Prostate gland (tissue), 2 donors: ENCODE results near the gene PARVG. TPM values are rescaled to one million over a fixed set of nuclear protein-coding genes. Genes with fewer than 3 reads are reported as not detected.

Experiments
- DNase-seq: peaks from one replicate; pipeline ENCODE4 v3.0.0-alpha.2; 2019; ENCODE audit warnings: low spot score
- H3K27ac ChIP-seq, 2 donors: fragments of 200-600 bp; sonication (generic); 2 replicates each; pipeline ENCODE4 v1.5.1; 2017 to 2019
- H3K27me3 ChIP-seq: fragments of 200-600 bp; sonication (generic); replicated peaks from 2 replicates; pipeline ENCODE4 v1.5.1; 2019; ENCODE audit not compliant: insufficient read depth
- H3K36me3 ChIP-seq, 2 donors: fragments of 200-600 bp; sonication (generic); 1 replicate in 1 of 2; 2 replicates in 1 of 2; pipeline versions ENCODE4 v1.5.1 to v1.8.1; 2017 to 2019
- H3K4me1 ChIP-seq: fragments of 200-600 bp; sonication (generic); replicated peaks from 2 replicates; pipeline ENCODE4 v1.5.1; 2019
- H3K4me3 ChIP-seq, 2 donors: fragments of 200-600 bp; sonication (generic); 2 replicates each; pipeline ENCODE4 v1.5.1; 2017 to 2019
- H3K9me3 ChIP-seq: fragments of 200-600 bp; sonication (generic); 2 replicates; pipeline ENCODE4 v1.5.1; 2017
- CTCF ChIP-seq, 4 experiments: fragments of 200-600 bp in 2 of 4; fragments of 450-650 bp in 2 of 4; sonication (generic) in 2 of 4; IDR thresholded peaks; 1 replicate in 3 of 4; 2 replicates in 1 of 4; pipeline ENCODE4 v1.5.1; 2016 to 2019; ENCODE audit warnings: antibody characterized with exemption in 4 of 4, mild to moderate bottlenecking in 2 of 4, moderate library complexity in 2 of 4
- POLR2A ChIP-seq: fragments of 450-650 bp; IDR thresholded peaks from one replicate; pipeline ENCODE4 v1.6.1; 2016; ENCODE audit warnings: antibody characterized with exemption, mild to moderate bottlenecking
- POLR2AphosphoS5 ChIP-seq: sonication (generic); formaldehyde crosslinking; IDR thresholded peaks from one replicate; pipeline ENCODE4 v1.6.1; 2017; ENCODE audit warnings: antibody characterized with exemption
- WGBS: methylation state at CpG from one replicate; pipeline ENCODE4 v1.1.5; 2018; 5-methylcytosine and 5-hydroxymethylcytosine counted together
- intact Hi-C: fragments of 100-400 bp; cut with DNase I; formaldehyde crosslinking; loops from one replicate; pipeline ENCODE4 v1.14.2; 2022
- total RNA-seq, 2 donors: library from RNA; depleted of rRNA; stranded (reverse); fragments of >200 nt; gene quantifications; one replicate each; pipeline ENCODE4 v1.1.0, GENCODE V29; 2016

PARVG gene
- total RNA-seq, 2 donors from 2014 or later: 1.2 to 13.5 TPM

GRCh38 chr22:44142421-44143104, 38.2 kb upstream of the PARVG start:
- intact Hi-C loops: no loop called here
- WGBS: 87% methylated on average over 16 of the region's 16 CpGs
- H3K4me1 ChIP-seq: no peaks in the 10 kb centered on the region
- H3K27ac ChIP-seq: no peak overlapping the region
- no peak for TF ChIP-seq POLR2A
- no peak for TF ChIP-seq CTCF (IDR thresholded peaks at IDR 0.05)
- no peak for TF ChIP-seq POLR2AphosphoS5
- H3K4me3 ChIP-seq: no peak overlapping the region
- H3K27me3 ChIP-seq: no peaks in the 10 kb centered on the region
- no peaks in the 10 kb centered on the region for H3K9me3 ChIP-seq
- no peak for DNase-seq
- H3K36me3 ChIP-seq: no peaks in the 10 kb centered on the region

- DNase-seq: no peak
- intact Hi-C loops: no loop called here
- Histone ChIP-seq H3K9me3 (no peaks in the 10 kb centered on the region), H3K4me3 (no peak overlapping the region), H3K27ac (no peak overlapping the region), H3K4me1 (no peaks in the 10 kb centered on the region), H3K27me3 (no peaks in the 10 kb centered on the region), H3K36me3 (no peaks in the 10 kb centered on the region)
- TF ChIP-seq CTCF (IDR thresholded peaks at IDR 0.05): no peak
- TF ChIP-seq POLR2A: no peak
- TF ChIP-seq POLR2AphosphoS5: no peak
- 39% methylated on average over 4 of the region's 4 CpGs for WGBS
Measured at GRCh38 chr22:44143105-44143474, 37.6 kb upstream of the PARVG start.

- H3K27me3 ChIP-seq: no peaks in the 10 kb centered on the region
- no peak for TF ChIP-seq POLR2A
- TF ChIP-seq CTCF (IDR thresholded peaks at IDR 0.05): no peak
- no peak for TF ChIP-seq POLR2AphosphoS5
- no peak overlapping the region for H3K27ac ChIP-seq
- H3K4me1 ChIP-seq: no peaks in the 10 kb centered on the region
- WGBS: 52% methylated on average over 8 of the region's 9 CpGs
- no peak overlapping the region for H3K4me3 ChIP-seq
- H3K36me3 ChIP-seq: no peaks in the 10 kb centered on the region
- DNase-seq: no peak
- H3K9me3 ChIP-seq: no peaks in the 10 kb centered on the region
- intact Hi-C loops: no loop called here
Measured at GRCh38 chr22:44143579-44143978, 37.1 kb upstream of the PARVG start.

- DNase-seq: no peak
- Histone ChIP-seq H3K27me3 (no peaks in the 10 kb centered on the region), H3K4me1 (no peaks in the 10 kb centered on the region), H3K27ac (no peak overlapping the region), H3K36me3 (no peaks in the 10 kb centered on the region), H3K9me3 (no peaks in the 10 kb centered on the region), H3K4me3 (no peak overlapping the region)
- 92% methylated on average over 10 of the region's 10 CpGs for WGBS
- intact Hi-C loops: no loop called here
- TF ChIP-seq POLR2A: no peak
- TF ChIP-seq POLR2AphosphoS5: no peak
- TF ChIP-seq CTCF (IDR thresholded peaks at IDR 0.05): no peak
Measured at GRCh38 chr22:44144046-44144569, 36.6 kb upstream of the PARVG start.

GRCh38 chr22:44145544-44145943, 35.2 kb upstream of the PARVG start:
- WGBS: 95% methylated on average over 8 of the region's 8 CpGs
- Histone ChIP-seq H3K4me3 (no peak overlapping the region), H3K27ac (no peak overlapping the region), H3K36me3 (no peaks in the 10 kb centered on the region), H3K27me3 (no peaks in the 10 kb centered on the region), H3K9me3 (no peaks in the 10 kb centered on the region), H3K4me1 (no peaks in the 10 kb centered on the region)
- TF ChIP-seq POLR2AphosphoS5 (no peak), POLR2A (no peak), CTCF (IDR thresholded peaks at IDR 0.05) (no peak)
- no peak for DNase-seq
- intact Hi-C loops: no loop called here
